GM13977 (cell line): ENCODE measurements around the gene SRF.
A peak's percentile ranks its signal among the peaks of the same experiment; 100 is the strongest.

Experiments
- DNase-seq: peaks from one replicate; pipeline ENCODE4 v3.0.0; 2012; ENCODE audit warnings: low spot score
- CTCF ChIP-seq: IDR thresholded peaks from 2 replicates; pipeline ENCODE4 v1.5.1; 2012; ENCODE audit warnings: mild to moderate bottlenecking, control low read depth; ENCODE audit not compliant: insufficient read depth; ENCODE audit errors: extremely low read depth, missing control alignments
- in situ Hi-C: fragments of 300-500 bp; cut with MboI; formaldehyde crosslinking; loops from one replicate; pipeline ENCODE4 v1.12.0; 2022; ENCODE audit warnings: low sequenced_read_pairs, low pct_unique_long_range_greater_than_20kb, mixed read lengths, inconsistent platforms; ENCODE audit not compliant: unreplicated experiment

Gene SRF

GRCh38 chr6:43178150-43178549 lies 7.1 kb downstream of the SRF start:
- no peak for TF ChIP-seq CTCF
- DNase-seq, result no peak
- in situ Hi-C loops, result no loop called here

GRCh38 chr6:43178951-43179830 lies 8.1 kb downstream of the SRF start:
- DNase-seq, result no peak
- no peak for TF ChIP-seq CTCF
- in situ Hi-C loops, result no loop called here

GRCh38 chr6:43180058-43180457 lies 9.0 kb downstream of the SRF start:
- no peak for DNase-seq
- in situ Hi-C loops, result no loop called here
- no peak for TF ChIP-seq CTCF

GRCh38 chr6:43180985-43181384 lies 9.9 kb downstream of the SRF start:
- TF ChIP-seq CTCF, result no peak
- in situ Hi-C loops, result no loop called here
- no peak for DNase-seq

GRCh38 chr6:43181621-43181941 lies 10.5 kb downstream of the SRF start:
- no peak for DNase-seq
- in situ Hi-C loops, result no loop called here
- TF ChIP-seq CTCF, result no peak

- peak; percentile 91 for DNase-seq
- in situ Hi-C loops, result no loop called here
- TF ChIP-seq CTCF, result no peak
Observed at GRCh38 chr6:43181942-43182860, 11.1 kb downstream of the SRF start, which contains the start of gene CUL9. Gene CUL9, plus strand, starts transcription at chr6:43182196. Its CDS starts 2,115 bp downstream, at chr6:43184311.
